ENCODE results near the gene SPTBN2. TPM values are rescaled to one million over a fixed set of nuclear protein-coding genes. Genes with fewer than 3 reads are reported as not detected.

Gene SPTBN2
- total RNA-seq, 3 donors from 2014 or later (not counting 1 experiment from before 2014, with no cell fraction given): 1.1 TPM; not detected in 2

GRCh38 chr11:66766681-66767080 lies 37.7 kb upstream of the SPTBN2 start:
- H3K36me3 ChIP-seq (ENCODE audit: control insufficient read depth, insufficient read depth, low read length): no peaks in the 10 kb centered on the region
- no peaks in the 10 kb centered on the region for H3K27me3 Mint-ChIP-seq (ENCODE audit: low read depth in 2 of 2)
- WGBS (ENCODE audit: insufficient coverage): no CpG with 5 or more reads among the region's 2 CpGs
- no peak overlapping the region for H3K27ac Mint-ChIP-seq
- no peak overlapping the region for H3K27ac ChIP-seq (ENCODE audit: low read length)
- no peaks in the 10 kb centered on the region for H3K4me1 ChIP-seq (ENCODE audit: control insufficient read depth, insufficient read depth, low read length)
- no peak for TF ChIP-seq CTCF (IDR thresholded peaks at IDR 0.05)
- H3K4me3 ChIP-seq (ENCODE audit: low read length): no peak overlapping the region
- H3K27me3 ChIP-seq (ENCODE audit: control insufficient read depth, insufficient read depth, low read length): no peaks in the 10 kb centered on the region
- H3K36me3 Mint-ChIP-seq: no peaks in the 10 kb centered on the region
- no peak overlapping the region for H3K4me3 Mint-ChIP-seq
- no peak for ATAC-seq
- H3K9me3 Mint-ChIP-seq: no peaks in the 10 kb centered on the region
- H3K4me1 Mint-ChIP-seq: peaks cover 0 to 4% of the 10 kb centered on the region in 2 donors
- DNase-seq: no peak
- intact Hi-C loops (cut with micrococcal nuclease): no loop called here
- H3K9me3 ChIP-seq (ENCODE audit: control insufficient read depth, insufficient read depth, low read length): no peaks in the 10 kb centered on the region

- TF ChIP-seq CTCF (IDR thresholded peaks at IDR 0.05): no peak
- Mint-ChIP-seq H3K9me3 (no peaks in the 10 kb centered on the region), H3K27me3 (ENCODE audit: low read depth in 2 of 2) (no peaks in the 10 kb centered on the region), H3K4me1 (no peaks in the 10 kb centered on the region), H3K36me3 (no peaks in the 10 kb centered on the region), H3K27ac (no peak overlapping the region), H3K4me3 (no peak overlapping the region)
- DNase-seq (no peak), ATAC-seq (no peak)
- Histone ChIP-seq H3K4me3 (ENCODE audit: low read length) (no peak overlapping the region), H3K36me3 (ENCODE audit: control insufficient read depth, insufficient read depth, low read length) (no peaks in the 10 kb centered on the region), H3K4me1 (ENCODE audit: control insufficient read depth, insufficient read depth, low read length) (no peaks in the 10 kb centered on the region), H3K9me3 (ENCODE audit: control insufficient read depth, insufficient read depth, low read length) (no peaks in the 10 kb centered on the region), H3K27me3 (ENCODE audit: control insufficient read depth, insufficient read depth, low read length) (no peaks in the 10 kb centered on the region), H3K27ac (ENCODE audit: low read length) (no peak overlapping the region)
- intact Hi-C loops (cut with micrococcal nuclease): no loop called here
- WGBS (ENCODE audit: insufficient coverage): 99% methylated on average over 27 of the region's 27 CpGs
Observed at GRCh38 chr11:66762088-66762487, 33.1 kb upstream of the SPTBN2 start.

GRCh38 chr11:66752148-66752547 lies 23.1 kb upstream of the SPTBN2 start:
- TF ChIP-seq CTCF (IDR thresholded peaks at IDR 0.05): no peak
- H3K9me3 Mint-ChIP-seq: no peaks in the 10 kb centered on the region

GRCh38 chr11:66749091-66749490 lies 20.1 kb upstream of the SPTBN2 start:
- no peak overlapping the region for H3K4me3 ChIP-seq (ENCODE audit: low read length)
- Mint-ChIP-seq H3K27ac (no peak overlapping the region), H3K27me3 (ENCODE audit: low read depth in 2 of 2) (no peaks in the 10 kb centered on the region), H3K9me3 (no peaks in the 10 kb centered on the region), H3K4me1 (peaks cover 0 to 13% of the 10 kb centered on the region in 2 donors), H3K36me3 (no peaks in the 10 kb centered on the region), H3K4me3 (no peak overlapping the region)
- 80% methylated on average over 2 of the region's 2 CpGs for WGBS (ENCODE audit: insufficient coverage)
- ATAC-seq (no peak), DNase-seq (no peak)
- intact Hi-C loops (cut with micrococcal nuclease): no loop called here
- no peaks in the 10 kb centered on the region for H3K27me3 ChIP-seq (ENCODE audit: control insufficient read depth, insufficient read depth, low read length)
- no peak overlapping the region for H3K27ac ChIP-seq (ENCODE audit: low read length)
- TF ChIP-seq CTCF (IDR thresholded peaks at IDR 0.05): no peak
- no peaks in the 10 kb centered on the region for H3K9me3 ChIP-seq (ENCODE audit: control insufficient read depth, insufficient read depth, low read length)
- H3K4me1 ChIP-seq (ENCODE audit: control insufficient read depth, insufficient read depth, low read length): peaks cover 9% of the 10 kb centered on the region
- no peaks in the 10 kb centered on the region for H3K36me3 ChIP-seq (ENCODE audit: control insufficient read depth, insufficient read depth, low read length)

More at GRCh38 chr11:66752148-66752547, 23.1 kb upstream of the SPTBN2 start:
- DNase-seq (no peak), ATAC-seq (no peak)
- Histone ChIP-seq H3K36me3 (ENCODE audit: control insufficient read depth, insufficient read depth, low read length) (no peaks in the 10 kb centered on the region), H3K4me1 (ENCODE audit: control insufficient read depth, insufficient read depth, low read length) (no peaks in the 10 kb centered on the region), H3K27me3 (ENCODE audit: control insufficient read depth, insufficient read depth, low read length) (no peaks in the 10 kb centered on the region), H3K27ac (ENCODE audit: low read length) (no peak overlapping the region), H3K9me3 (ENCODE audit: control insufficient read depth, insufficient read depth, low read length) (no peaks in the 10 kb centered on the region), H3K4me3 (ENCODE audit: low read length) (no peak overlapping the region)
- no peaks in the 10 kb centered on the region for H3K4me1 Mint-ChIP-seq
- no peak overlapping the region for H3K27ac Mint-ChIP-seq
- 94% methylated on average over 3 of the region's 4 CpGs for WGBS (ENCODE audit: insufficient coverage)
- H3K36me3 Mint-ChIP-seq: no peaks in the 10 kb centered on the region
- no peak overlapping the region for H3K4me3 Mint-ChIP-seq
- H3K27me3 Mint-ChIP-seq (ENCODE audit: low read depth in 2 of 2): no peaks in the 10 kb centered on the region
- intact Hi-C loops (cut with micrococcal nuclease): no loop called here
